Stimulated activated CD4-positive, alpha-beta T cell treated with anti-CD3 and anti-CD28 coated beads, Interleukin-15, amount 100 ng/mL, for 24 hours (primary cell): ENCODE results near the gene RPUSD1.
"Not testable (repeated sequence)": the region's sequence is repeated elsewhere in the genome, so short reads cannot be mapped to it uniquely, and the experiment has no call there.

Experiments
- DNase-seq: peaks from one replicate; pipeline ENCODE4 v3.0.0-alpha.2; 2020

Gene RPUSD1

DNA sequence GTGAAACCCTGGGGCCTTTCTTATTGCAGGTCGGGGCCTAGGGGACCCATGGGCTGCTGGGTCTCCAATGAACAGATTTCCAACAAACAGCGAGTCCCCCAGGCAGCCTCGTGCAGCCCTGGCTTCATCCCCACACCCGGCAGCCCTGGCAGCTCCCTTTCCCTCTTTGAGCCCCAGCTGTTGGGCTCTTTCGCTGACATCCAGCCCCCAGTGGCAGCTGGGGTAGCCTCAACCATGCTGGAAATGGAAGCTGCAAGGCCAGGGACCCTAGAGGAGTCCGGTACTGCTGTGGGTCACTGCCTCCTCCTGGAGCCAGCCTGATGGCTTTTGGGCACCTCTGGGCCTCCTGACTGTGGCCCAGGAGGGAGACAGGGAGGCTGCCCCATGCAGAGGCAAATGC lies 5.9 kb downstream of the RPUSD1 start:
- no peak for DNase-seq

- DNase-seq: no peak
Observed at GRCh38 chr16:781346-782010, 6.7 kb downstream of the RPUSD1 start.

DNA sequence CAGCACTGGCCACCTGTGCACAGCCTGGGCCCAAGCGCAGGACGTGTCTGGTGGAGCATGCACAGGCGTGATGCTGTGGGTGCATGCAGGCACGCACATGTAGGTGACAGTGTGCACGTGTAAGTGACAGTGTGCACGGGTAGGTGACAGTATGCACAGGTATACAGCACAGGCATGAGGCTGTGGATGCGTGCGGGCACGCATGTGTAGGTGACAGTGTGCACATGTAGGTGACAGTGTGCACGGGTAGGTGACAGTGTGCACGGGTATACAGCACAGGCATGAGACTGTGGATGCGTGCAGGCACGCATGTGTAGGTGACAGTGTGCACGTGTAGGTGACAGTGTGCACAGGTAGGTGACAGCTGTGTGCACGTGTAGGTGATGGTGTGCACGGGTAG lies 7.9 kb downstream of the RPUSD1 start:
- no peak for DNase-seq

DNA sequence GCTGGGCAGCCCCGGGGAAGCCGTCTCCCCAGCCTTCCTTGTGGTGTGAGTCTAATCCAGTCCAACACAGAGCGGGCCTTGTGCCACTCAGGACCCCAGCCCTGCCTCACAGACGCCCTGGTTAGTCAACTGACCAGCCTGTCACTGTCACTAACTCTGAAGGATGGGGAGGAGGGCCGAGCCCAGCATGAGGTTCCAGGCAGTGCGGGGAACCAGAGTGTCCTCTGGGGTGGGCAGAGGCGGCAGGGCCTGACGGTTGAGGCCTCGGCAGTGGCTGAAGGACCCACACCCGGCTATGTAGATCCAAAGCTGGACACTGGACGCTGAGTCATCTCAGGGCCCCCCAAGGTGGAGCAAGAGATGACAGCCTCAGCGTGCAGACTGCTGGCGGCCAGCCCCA lies 8.6 kb downstream of the RPUSD1 start:
- no peak for DNase-seq

- no peak for DNase-seq
Observed at GRCh38 chr16:778909-779527, 9.2 kb downstream of the RPUSD1 start.

GRCh38 chr16:778447-778846 lies 9.7 kb downstream of the RPUSD1 start:
- no peak for DNase-seq

GRCh38 chr16:777826-778225 lies 10.4 kb downstream of the RPUSD1 start:
- DNase-seq: no peak

DNA sequence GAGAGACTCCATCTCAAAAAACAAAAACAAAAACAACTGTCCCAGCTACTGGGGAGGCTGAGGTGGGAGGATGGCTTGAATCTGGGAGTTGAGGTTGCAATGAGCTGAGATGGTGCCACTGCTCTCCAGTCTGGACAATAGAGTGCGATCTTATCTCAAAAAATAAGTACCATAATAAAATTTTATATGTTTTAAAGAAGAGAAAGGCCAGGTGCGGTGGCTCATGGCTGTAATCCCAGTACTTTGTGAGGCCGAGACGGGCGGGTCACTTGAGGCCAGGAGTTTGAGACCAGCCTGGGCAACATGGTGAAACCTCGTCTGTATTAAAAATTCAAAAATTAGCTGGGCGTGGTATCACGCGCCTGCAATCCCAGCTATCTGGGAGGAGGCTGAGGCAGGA lies 11.4 kb downstream of the RPUSD1 start:
- no peak for DNase-seq

GRCh38 chr16:776298-776697 lies 11.9 kb downstream of the RPUSD1 start:
- DNase-seq: not testable (repeated sequence)

DNA sequence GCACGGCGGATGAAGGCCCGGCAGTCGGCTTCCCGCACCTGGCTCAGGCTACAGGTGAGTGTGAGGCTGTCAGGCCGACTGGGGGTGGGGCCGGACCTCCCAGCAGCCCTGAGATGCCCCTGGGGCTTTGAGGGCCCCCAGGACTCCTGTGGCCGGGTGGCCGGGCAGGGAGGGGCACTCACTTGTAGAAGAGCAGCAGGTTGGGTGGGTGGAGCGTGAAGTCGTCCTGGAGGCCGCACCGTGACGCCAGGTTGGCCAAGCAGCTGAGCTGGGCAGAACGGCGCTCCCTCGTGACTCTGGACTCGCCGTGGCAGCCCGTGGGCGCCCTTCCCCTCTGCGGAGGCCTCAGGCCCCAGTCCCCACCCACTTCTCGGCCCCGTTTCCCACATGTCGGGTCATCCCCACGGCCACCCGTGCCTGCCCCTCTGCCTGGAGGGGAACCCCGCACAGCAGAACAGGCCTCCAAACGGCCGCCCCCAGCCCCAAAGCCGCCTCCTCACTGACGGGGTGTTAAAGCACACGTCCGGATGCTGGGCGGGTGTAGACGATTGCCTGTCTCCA lies 12.9 kb downstream of the RPUSD1 start:
- DNase-seq: no peak

GRCh38 chr16:774086-775001 lies 13.8 kb downstream of the RPUSD1 start:
- no peak for DNase-seq

GRCh38 chr16:772959-773358 lies 15.2 kb downstream of the RPUSD1 start:
- no peak for DNase-seq

GRCh38 chr16:770411-770810 lies 17.8 kb downstream of the RPUSD1 start:
- no peak for DNase-seq

GRCh38 chr16:769934-770333 lies 18.2 kb downstream of the RPUSD1 start:
- DNase-seq: no peak

DNA sequence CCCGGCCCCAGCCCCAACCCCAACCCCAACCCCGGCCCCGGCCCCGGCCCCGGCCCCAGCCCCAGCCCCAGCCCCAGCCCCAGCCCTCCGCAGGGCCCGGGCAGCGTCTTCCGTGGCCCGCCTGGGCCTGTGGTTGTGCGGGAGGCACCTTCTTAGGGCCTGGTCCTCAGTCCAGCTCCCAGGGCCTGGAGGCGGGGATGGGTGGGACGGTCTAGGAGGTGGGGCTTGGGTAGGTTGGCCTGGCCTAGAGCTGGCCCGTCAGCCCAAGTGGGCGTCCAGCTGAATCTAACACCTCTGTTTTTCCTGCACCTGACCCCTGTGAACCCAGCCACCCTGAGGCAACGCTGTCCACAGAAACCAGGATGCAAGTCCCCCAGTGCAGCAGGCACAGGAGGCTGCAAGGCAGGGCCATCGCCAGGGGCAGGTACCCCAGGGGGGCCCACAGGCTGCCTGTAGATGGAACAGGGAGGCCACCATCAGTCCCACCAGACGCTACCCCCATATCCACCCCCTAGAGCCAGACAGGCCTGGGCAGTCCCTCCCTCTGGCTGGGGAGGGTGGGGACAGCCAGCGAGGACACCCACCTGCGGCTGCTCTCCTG lies 18.9 kb downstream of the RPUSD1 start:
- no peak for DNase-seq

DNA sequence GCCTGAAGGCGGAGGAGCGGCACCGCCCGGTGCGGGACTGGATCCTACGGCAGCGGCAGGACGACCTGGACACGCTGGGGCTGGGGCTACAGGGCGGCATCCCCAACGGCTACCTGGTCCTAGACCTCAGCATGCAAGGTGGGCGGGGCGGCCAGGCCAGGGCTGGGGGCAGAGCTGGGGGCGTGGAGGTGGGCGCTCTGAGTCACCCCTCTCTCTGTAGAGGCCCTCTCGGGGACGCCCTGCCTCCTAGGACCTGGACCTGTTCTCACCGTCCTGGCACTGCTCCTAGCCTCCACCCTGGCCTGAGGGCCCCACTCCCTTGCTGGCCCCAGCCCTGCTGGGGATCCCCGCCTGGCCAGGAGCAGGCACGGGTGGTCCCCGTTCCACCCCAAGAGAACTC lies 19.8 kb downstream of the RPUSD1 start:
- no peak for DNase-seq

DNA sequence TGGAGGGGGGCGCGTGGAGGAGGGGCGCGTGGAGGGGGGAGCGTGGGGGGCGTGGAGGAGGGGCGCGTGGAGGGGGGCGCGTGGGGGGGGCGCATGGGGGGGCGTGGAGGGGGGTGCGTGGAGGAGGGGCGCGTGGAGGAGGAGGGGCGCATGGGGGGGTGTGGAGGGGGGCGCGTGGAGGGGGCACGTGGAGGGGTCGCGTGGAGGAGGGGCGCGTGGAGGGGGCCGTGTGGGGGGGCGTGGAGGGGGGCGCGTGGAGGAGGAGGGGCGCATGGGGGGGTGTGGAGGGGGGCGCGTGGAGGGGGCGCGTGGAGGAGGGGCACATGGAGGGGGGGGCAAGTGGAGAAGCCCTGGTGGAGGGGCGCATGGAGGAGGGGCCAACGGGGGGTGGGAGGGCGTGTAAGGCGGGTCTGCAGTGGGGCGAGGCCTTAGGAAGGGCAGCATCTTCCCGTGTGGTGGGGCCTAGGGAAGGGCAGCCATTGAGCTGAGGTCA lies 20.4 kb downstream of the RPUSD1 start:
- no peak for DNase-seq

GRCh38 chr16:766820-767640 lies 21.2 kb downstream of the RPUSD1 start:
- DNase-seq: no peak

GRCh38 chr16:766008-766819 lies 22.0 kb downstream of the RPUSD1 start:
- no peak for DNase-seq

DNA sequence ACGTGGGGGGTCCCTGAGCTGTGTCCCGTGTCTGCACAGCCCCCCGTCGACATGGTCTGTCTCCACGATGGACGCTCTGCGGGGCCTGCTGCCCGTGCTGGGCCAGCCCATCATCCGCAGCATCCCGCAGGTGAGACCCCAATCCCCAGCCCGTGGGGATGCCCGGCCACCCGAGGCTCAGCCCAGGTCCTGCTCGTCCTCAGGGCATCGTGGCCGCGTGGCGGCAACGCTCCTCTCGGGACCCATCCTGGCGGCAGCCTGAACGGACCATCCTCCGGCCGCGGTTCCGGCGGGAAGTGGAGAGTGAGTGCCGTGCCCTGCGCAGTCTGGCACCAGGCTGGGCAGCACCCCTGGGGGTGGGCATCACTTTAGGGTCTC lies 22.7 kb downstream of the RPUSD1 start:
- no peak for DNase-seq

GRCh38 chr16:764848-765487 lies 23.2 kb downstream of the RPUSD1 start:
- no peak for DNase-seq
